Stimulated activated CD4-positive, alpha-beta T cell treated with anti-CD3 and anti-CD28 coated beads, Interleukin-4, amount 100 ng/mL, for 24 hours (primary cell): ENCODE measurements around the gene TNNT3.
"Not testable (repeated sequence)": the region's sequence is repeated elsewhere in the genome, so short reads cannot be mapped to it uniquely, and the experiment has no call there.

Experiments used
- DNase-seq: peaks from one replicate; pipeline ENCODE4 v3.0.0-alpha.2; 2020

Gene TNNT3

GRCh38 chr11:1936072-1936780 is 16.7 kb downstream of the TNNT3 start:
- no peak for DNase-seq

DNA sequence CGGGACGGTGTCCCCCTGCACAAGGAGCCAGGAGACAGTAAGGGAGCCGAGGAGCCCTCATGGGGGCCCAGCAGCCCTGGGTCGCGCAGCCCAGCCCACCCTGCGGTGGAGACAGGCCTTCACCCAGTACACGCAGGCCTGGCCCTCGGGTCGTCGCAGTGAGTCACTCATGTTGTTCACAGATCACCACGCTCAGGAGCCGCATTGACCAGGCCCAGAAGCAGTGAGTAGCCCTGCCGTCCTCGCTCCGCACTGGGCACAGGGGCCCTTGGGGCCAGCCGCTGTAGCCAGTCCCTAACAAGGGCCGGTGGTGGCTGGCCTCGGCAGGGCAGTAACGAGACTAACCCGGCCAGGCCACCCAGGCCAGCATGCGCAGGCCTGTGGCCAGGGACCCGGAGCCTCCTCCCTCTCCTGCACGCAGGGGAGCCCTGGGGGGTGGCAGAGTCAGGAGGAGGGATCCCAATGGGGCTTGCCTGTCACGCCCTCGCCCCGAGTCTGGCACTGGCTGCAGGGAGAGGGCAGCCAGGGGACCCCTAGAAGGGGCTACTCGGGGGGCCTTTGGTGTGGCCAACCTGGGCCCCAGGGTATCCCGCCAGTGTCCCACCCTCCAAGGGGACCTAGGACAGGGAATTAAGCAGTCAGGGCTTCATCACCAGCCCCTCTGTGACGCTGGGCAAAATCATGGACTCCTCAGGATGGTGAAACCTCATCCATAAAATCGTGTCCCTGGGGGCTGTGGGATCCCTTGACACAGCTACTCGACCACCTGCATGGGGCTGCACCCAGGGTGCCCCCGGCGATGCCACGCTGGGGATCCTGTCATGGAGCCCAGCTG is 17.5 kb downstream of the TNNT3 start:
- DNase-seq, result no peak

GRCh38 chr11:1937616-1938342 is 18.3 kb downstream of the TNNT3 start:
- no peak for DNase-seq

DNA sequence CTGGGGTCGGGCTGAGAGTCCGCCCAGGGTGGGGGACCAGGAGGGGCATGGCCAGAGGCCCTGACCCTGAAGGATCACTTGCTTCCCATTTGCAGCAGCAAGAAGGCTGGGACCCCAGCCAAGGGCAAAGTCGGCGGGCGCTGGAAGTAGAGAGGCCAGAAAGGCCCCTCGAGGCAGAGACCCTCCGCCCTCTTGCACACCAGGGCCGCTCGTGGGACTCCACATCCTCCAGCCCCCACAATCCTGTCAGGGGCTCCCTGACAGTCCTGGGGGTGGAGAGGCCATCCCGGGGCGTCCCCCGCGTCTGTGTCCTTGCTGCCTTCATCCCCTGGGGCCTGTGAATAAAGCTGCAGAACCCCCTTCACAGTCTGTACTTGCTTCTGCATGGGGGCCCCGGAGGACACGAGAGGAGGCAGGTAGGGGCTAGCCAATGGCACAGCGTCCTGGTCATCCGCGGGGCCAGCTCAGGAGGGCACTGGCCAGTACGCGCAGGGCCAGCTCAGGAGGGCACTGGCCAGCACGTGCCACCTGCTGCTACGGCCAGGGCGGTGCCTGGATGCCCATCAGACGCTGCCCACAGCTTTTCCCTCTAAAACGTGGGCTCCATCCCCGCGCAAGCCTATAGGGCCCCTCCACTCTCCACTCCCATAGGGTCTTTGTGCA is 19.0 kb downstream of the TNNT3 start:
- no peak for DNase-seq

- DNase-seq, result no peak
These were observed 19.6 kb downstream of the TNNT3 start for GRCh38 chr11:1939006-1939625.

- DNase-seq, result not testable (repeated sequence)
These were observed 20.3 kb downstream of the TNNT3 start for GRCh38 chr11:1939788-1940187.

GRCh38 chr11:1942558-1943260 is 23.2 kb downstream of the TNNT3 start:
- DNase-seq, result no peak

- DNase-seq, result no peak
These were observed 24.1 kb downstream of the TNNT3 start for GRCh38 chr11:1943576-1943975.

DNA sequence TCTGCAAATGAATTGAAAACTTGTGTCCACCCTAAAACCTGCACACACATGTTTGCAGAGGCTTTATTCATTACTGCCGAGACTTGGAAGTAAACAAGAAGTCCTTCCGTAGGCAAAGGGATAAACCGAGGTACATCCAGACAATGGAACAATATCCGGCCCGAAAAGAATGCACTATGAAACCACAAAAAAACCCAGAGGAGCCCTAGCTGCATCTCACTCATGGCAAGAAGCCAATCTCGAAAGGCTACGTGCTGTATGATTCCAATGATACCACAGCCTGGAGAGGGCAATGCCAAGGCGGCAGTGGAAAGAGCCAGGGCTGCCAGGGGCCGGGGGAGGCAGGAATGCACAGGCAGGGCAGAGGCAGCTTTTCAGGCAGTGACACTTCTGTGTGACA is 24.5 kb downstream of the TNNT3 start:
- no peak for DNase-seq

- no peak for DNase-seq
These were observed 27.4 kb downstream of the TNNT3 start, which contains the start of gene MRPL23 for GRCh38 chr11:1946812-1947484. Gene MRPL23, plus strand, starts transcription at chr11:1947332. Its CDS starts 31 bp downstream, at chr11:1947363.

GRCh38 chr11:1947592-1948237 is 28.2 kb downstream of the TNNT3 start:
- DNase-seq, result no peak

DNA sequence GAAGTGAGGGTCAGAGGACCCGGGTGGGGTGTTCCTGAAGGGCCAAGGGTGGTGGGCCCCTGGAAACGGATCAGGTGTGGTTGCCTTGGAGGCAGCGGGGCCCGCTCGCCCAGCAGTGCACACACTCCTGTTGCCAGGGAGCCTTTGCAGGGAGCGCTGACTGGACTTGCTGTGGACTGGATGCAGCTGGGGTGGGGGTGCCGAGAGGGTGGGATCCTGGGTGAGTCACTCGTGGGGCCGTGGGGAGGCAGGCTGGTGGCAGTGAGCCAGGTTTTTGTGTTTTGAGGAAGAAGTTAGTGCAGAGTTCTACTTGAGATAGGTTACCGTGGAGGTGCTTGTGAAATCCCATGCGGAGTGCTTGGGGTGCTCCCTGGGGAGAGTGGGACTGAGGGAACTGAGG is 28.9 kb downstream of the TNNT3 start:
- no peak for DNase-seq

- DNase-seq, result no peak
These were observed 29.8 kb downstream of the TNNT3 start for GRCh38 chr11:1949302-1949701.

GRCh38 chr11:1949922-1950321 is 30.4 kb downstream of the TNNT3 start:
- DNase-seq, result no peak

DNA sequence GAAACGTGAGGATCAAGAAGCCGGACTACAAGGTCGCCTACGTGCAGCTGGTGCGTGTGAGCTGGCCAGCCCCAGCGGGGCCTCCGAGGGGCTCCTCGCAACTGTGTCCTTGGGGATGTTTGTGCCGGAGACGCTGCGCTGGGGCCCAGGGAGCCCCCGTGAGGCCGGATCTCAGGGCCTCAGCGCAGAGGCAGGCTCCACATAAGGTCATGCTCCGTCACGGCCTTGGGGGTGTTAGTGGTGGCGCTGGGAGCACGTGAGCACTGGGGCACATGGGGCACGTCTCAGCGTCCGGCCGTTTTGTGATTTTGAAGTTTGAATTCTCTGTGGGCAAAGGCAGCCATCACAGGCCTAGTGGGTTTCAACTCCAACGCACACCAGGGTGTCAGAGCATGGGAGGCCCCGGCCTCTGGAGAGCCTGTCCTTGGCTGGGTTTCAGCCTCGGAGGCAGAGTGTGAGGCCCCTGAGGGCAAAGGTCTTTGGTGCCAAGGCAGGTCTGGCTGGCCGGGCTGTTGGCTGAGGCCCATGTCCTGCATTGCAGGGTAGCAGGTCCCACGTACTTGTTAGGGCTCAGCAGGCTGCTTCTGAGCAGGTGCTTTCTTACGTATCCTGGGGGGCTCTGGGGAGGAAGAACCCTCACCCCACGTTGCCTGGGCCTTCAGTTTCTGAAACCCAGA is 33.4 kb downstream of the TNNT3 start:
- no peak for DNase-seq

- DNase-seq, result peak; percentile 3
These were observed 34.2 kb downstream of the TNNT3 start for GRCh38 chr11:1953489-1954266.

DNA sequence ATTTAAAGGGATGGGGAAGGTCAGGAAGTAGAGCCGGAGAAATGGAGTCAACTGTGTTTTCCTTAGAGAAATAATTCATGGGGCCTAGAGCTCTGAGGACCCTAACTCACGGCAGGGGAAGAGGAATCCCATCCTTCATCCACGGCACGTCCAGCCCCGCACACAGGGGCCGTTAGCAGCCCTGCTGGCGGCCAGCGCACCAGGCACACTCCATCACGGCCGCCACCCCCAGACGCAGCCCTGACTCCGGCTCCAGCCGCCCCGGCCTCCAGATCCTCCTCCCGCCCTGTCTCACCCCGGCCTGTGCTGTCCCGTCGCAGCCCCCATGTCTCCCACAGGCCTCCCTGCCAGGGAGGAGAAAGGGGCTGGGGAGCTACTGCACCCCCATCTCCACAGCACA is 38.9 kb downstream of the TNNT3 start:
- DNase-seq, result no peak

DNA sequence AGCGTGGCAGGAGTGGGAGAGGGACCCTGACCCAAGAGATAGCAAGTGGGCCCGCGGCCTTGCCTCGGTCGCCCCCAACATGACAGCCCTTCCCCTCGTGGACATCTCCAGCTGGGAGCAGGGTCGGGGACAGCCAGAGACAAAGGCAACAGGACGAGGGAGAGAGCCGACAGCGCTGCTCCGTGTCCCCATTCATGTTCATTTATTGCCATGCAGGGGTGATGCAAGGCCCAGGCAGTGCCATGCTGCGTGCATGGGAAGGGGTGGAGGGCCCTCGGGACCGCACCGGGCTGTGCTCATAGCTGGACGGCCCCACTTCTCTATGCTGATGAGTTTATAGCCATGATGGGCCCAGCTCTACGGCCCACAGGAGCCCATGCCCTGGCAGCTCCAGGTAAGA is 40.3 kb downstream of the TNNT3 start:
- DNase-seq, result no peak

DNA sequence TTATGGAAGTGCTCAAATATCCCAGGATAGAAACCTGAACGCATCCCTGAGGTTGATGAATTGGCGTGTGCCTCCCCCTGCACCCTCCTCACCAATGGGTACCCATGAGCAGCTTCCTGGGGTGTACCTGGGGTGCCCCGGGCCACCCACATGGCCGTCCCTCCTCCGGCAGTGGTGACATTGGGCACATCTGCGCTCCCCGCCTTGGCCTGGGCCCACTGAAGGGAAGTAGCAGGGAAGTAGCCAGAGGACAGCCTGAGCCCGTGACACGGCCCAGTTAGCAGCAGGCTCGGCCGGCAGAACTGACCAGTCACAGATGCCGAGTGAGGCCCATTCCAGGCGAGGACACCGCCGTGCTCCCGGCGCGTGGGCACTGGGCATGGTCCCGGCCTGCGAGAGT is 44.4 kb downstream of the TNNT3 start:
- no peak for DNase-seq
